IPS-18c (cell line): ENCODE data around the gene ARSB.

Experiments used
- H3K4me3 ChIP-seq: 2 replicates; pipeline ENCODE4 v1.7.0; 2013; ENCODE audit warnings: low read depth, mild to moderate bottlenecking, low read length, moderate library complexity; ENCODE audit not compliant: insufficient read depth
- H3K9me3 ChIP-seq: one replicate; pipeline ENCODE4 v1.6.1; 2013; ENCODE audit warnings: mild to moderate bottlenecking, low read length, moderate library complexity; ENCODE audit not compliant: control insufficient read depth, insufficient read depth

ARSB gene

GRCh38 chr5:78837836-78838235 is 147.3 kb downstream of the ARSB start:
- no peaks in the 10 kb centered on the region for H3K9me3 ChIP-seq
- no peak overlapping the region for H3K4me3 ChIP-seq

- Histone ChIP-seq H3K4me3 (no peak overlapping the region), H3K9me3 (no peaks in the 10 kb centered on the region)
Measured at GRCh38 chr5:78835176-78835575, 149.9 kb downstream of the ARSB start.

- Histone ChIP-seq H3K9me3 (no peaks in the 10 kb centered on the region), H3K4me3 (no peak overlapping the region)
Measured at GRCh38 chr5:78833284-78833683, 151.8 kb downstream of the ARSB start.

- Histone ChIP-seq H3K9me3 (no peaks in the 10 kb centered on the region), H3K4me3 (no peak overlapping the region)
Measured at GRCh38 chr5:78830528-78831046, 154.5 kb downstream of the ARSB start.

GRCh38 chr5:78829811-78830527 is 155.1 kb downstream of the ARSB start:
- H3K9me3 ChIP-seq: no peaks in the 10 kb centered on the region
- H3K4me3 ChIP-seq: no peak overlapping the region

DNA sequence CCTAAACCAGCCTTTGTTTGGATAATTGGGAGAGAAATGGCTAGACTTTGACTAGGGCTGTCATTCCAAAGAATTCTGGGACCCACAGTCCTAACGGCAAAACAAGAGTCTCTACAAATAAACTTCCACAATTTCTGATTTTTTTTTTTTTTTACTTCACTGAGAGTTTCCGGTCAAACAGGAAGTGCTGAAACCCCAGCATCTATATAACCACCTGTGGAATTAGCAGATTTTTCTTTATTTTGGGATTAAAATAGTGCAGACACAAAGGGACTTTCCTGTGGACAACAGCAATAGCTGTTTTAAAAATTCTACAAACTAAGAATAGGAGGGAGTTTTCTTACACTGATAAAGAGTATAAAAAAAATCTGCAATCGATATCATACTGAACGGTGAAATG is 157.4 kb downstream of the ARSB start:
- Histone ChIP-seq H3K9me3 (peaks cover 2% of the 10 kb centered on the region), H3K4me3 (no peak overlapping the region)

DNA sequence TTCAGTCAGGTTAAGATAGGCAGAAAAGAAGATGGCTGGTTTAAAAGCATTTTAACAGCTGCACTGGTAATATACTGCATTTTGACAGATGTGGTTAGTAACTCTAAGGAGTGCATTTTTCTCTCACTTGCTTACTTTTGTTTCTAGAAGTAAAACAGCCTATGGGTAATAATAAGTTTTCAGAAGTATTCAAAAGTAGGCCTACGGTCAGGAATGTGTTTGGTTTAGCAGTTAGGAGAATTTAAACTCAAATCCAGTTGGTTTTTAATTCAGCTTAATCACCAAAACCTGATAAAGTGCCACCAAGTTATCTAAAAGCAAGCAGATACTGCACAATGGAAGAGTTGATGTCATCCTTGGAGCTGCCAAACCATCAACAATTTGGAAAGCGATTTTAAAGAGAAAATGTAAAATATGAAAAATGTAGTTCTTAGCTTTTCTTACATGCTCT is 160.3 kb downstream of the ARSB start:
- Histone ChIP-seq H3K4me3 (no peak overlapping the region), H3K9me3 (peaks cover 2% of the 10 kb centered on the region)

- H3K9me3 ChIP-seq: peaks cover 2% of the 10 kb centered on the region
- no peak overlapping the region for H3K4me3 ChIP-seq
Measured at GRCh38 chr5:78823196-78823595, 161.9 kb downstream of the ARSB start.

- Histone ChIP-seq H3K9me3 (peaks cover 2% of the 10 kb centered on the region), H3K4me3 (no peak overlapping the region)
Measured at GRCh38 chr5:78821536-78822021, 163.5 kb downstream of the ARSB start.

- no peak overlapping the region for H3K4me3 ChIP-seq
Measured at GRCh38 chr5:78819707-78820106, 165.4 kb downstream of the ARSB start.

DNA sequence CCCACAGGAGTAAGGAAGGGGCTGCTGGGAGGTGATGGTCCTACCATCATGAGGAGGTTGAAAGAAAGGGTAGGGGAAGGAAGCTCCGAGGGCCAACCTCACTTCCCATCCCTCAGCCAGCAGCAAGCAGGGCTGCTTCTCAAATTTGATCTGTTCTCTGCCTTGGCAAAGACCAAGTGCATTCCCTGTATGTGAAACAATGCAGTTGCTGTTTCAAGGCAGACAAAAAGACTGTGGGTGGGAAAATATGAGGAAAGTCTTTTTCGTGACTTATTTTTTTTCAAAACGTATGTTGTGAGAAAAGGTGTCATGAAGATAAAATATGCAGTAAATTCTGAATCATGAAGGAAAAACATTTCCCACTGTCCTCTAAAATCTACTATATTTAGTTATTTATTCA is 165.9 kb downstream of the ARSB start:
- Histone ChIP-seq H3K9me3 (peaks cover 2% of the 10 kb centered on the region), H3K4me3 (no peak overlapping the region)

More at GRCh38 chr5:78819707-78820106, 165.4 kb downstream of the ARSB start:
- peaks cover 2% of the 10 kb centered on the region for H3K9me3 ChIP-seq

GRCh38 chr5:78816143-78816765 is 168.9 kb downstream of the ARSB start:
- Histone ChIP-seq H3K4me3 (no peak overlapping the region), H3K9me3 (no peaks in the 10 kb centered on the region)

GRCh38 chr5:78813906-78814530 is 171.1 kb downstream of the ARSB start:
- Histone ChIP-seq H3K9me3 (no peaks in the 10 kb centered on the region), H3K4me3 (no peak overlapping the region)

DNA sequence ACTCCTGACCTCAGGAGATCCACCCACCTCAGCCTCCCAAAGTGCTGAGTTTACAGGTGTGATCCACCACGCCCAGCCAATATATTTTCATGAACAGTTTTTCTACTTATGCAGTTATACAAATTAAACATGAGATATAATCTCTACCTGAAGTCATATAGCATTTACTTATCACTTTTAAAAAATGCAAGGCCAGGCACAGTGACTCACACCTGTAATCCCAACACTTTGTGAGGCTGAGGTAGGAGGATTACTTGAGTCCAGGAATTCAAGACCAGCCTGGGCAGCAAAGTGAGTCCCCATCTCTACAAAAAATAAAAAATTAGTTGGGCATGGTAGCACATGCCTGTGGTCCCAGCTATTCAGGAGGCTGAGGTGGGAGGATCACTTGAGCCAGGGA is 171.8 kb downstream of the ARSB start:
- no peaks in the 10 kb centered on the region for H3K9me3 ChIP-seq
- no peak overlapping the region for H3K4me3 ChIP-seq

DNA sequence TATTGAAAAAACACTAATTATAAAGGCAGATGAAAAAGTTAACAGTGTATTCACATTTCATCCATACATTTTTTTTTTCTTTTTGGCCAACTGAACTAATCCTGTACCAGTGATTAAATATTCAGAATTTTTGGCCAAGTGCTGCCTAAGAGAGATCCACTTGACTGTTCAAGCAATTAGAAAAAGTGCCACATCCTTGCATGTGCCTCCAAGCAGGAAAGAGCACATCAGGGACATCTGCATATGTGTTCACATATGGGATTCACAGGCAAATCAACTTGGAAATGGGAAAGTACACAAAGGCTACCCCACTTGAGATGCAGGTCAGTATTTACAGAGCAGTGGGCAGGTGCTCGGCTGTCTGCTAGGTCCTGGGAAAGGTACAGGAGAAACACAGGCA is 173.2 kb downstream of the ARSB start:
- no peak overlapping the region for H3K4me3 ChIP-seq
- H3K9me3 ChIP-seq: no peaks in the 10 kb centered on the region

DNA sequence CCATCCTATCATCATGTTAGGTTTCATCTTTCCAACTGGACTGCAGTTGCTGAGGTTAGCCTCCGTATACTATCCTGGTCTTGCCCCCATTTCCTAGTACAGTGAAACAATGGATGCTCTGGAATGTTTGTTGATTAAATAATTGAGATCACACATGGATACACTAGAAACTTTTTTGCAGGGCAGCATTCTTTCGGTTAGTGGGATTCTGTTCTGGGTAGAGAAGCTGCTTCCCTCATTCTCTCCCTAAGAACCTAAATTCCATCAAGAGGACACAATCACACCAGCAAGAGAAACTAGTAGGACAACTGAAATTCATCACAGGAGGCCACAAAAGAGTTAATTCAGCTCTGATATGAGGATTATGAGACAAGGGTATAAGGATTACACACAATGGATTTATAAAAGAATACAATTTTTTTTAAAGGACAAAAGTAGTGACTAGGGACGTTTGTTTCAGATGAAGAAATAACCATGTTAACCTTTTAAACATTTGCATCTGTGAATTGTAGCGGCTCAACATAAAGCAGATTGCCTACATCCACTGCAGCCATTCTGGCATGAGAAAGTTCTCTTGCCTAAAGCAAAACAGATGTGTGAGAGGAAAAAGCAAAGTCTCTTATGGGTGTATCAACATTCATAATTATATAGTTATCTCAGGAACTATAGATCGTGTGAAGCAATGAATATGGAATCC is 173.8 kb downstream of the ARSB start:
- no peaks in the 10 kb centered on the region for H3K9me3 ChIP-seq
- H3K4me3 ChIP-seq: no peak overlapping the region

DNA sequence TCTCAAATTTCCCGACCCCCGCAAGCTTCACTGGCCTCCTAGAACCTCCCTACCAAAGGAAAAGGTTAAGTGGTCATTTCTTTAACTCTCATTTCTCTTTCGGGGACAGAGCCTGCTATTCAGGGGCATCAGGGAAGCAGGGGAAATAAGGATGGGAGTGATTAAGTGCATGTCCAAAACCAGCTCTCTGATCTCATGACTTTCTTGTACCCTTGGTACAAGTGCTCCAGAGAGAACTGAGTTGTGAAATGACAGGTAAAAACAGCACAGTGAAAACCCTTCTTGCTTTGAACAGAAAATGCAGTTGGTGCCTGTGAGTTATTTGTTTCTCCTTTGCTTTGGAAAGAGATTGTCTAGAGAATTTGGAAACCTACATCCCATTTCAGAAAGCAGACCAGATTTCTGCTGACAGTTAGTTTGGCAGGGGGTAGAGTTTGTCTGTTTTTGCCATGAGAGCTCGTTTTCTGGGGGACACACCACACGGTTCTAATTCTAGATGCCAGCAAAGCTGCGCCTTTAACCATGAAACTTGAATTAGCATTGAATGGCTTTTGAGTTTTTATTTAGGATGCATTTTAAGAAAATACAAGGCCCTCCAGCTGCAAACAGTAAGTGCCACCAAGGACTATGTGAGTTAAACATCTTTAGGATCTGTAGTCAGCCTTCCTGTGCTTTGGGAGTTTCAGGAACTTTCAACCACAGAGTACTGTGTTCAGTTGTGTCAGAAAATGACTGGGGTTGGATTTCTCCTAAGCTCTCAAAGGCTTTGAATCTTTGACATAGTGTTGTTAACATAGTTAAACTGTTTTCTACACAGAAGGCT is 174.8 kb downstream of the ARSB start:
- Histone ChIP-seq H3K9me3 (no peaks in the 10 kb centered on the region), H3K4me3 (no peak overlapping the region)
